ENCODE data around the gene POLR2E.

Gene POLR2E

DNA sequence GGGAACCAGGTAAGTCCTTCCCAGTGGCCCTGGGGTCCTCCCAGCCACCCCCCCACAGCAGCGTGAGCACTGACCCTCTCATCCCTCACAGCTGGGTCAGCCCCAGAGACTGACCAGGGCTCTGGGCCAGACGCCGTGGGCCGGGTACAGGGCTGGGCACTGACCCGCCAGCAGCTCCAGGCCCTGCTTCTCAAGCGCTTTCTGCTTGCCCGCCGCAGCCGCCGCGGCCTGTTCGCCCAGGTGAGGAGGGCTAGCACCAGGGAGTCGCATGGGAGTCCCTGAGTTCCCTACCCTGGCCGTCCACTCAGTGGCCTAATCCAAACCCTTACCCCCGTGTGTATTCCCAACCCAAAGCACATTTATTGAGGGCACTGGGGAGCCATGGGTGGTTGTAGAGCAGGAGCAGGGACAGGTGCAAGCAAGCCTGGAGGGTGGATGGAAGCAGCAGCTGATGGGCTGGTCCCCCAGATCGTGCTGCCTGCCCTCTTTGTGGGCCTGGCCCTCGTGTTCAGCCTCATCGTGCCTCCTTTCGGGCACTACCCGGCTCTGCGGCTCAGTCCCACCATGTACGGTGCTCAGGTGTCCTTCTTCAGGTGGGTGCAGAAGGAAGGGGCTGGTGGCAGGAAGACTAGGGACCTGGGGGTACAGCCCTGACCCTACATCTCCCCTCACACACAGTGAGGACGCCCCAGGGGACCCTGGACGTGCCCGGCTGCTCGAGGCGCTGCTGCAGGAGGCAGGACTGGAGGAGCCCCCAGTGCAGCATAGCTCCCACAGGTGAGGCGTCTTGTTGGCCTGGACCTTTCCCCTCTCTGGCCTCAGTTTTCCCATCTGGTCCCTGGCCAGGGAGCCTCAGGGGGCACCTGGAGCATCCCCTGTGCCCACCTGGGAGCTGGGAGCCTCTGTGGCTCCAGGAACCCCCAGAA, 40.8 kb downstream of the POLR2E start:
- no peaks in the 10 kb centered on the region; the same call in 1 of the 2 replicates for H3K36me3 ChIP-seq (ENCODE audit: low read depth)
- H3K4me1 ChIP-seq (ENCODE audit: insufficient read depth, poor library complexity, severe bottlenecking): no peaks in the 10 kb centered on the region
- no peaks in the 10 kb centered on the region for H3K27me3 ChIP-seq (ENCODE audit: insufficient read depth, poor library complexity, severe bottlenecking)
- TF ChIP-seq, protein P1, sequence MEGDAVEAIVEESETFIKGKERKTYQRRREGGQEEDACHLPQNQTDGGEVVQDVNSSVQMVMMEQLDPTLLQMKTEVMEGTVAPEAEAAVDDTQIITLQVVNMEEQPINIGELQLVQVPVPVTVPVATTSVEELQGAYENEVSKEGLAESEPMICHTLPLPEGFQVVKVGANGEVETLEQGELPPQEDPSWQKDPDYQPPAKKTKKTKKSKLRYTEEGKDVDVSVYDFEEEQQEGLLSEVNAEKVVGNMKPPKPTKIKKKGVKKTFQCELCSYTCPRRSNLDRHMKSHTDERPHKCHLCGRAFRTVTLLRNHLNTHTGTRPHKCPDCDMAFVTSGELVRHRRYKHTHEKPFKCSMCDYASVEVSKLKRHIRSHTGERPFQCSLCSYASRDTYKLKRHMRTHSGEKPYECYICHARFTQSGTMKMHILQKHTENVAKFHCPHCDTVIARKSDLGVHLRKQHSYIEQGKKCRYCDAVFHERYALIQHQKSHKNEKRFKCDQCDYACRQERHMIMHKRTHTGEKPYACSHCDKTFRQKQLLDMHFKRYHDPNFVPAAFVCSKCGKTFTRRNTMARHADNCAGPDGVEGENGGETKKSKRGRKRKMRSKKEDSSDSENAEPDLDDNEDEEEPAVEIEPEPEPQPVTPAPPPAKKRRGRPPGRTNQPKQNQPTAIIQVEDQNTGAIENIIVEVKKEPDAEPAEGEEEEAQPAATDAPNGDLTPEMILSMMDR (IDR thresholded peaks at IDR 0.05; ENCODE audit: poor library complexity, severe bottlenecking): no peak
- no peaks in the 10 kb centered on the region for H3K9me3 ChIP-seq (ENCODE audit: severe bottlenecking)
- DNase-seq (ENCODE audit: low spot score) (no peak), ATAC-seq (ENCODE audit: low read depth) (no peak)
- H3K27ac ChIP-seq (ENCODE audit: poor library complexity, severe bottlenecking): no peak overlapping the region
- H3K4me3 ChIP-seq (ENCODE audit: severe bottlenecking): no peak overlapping the region

DNA sequence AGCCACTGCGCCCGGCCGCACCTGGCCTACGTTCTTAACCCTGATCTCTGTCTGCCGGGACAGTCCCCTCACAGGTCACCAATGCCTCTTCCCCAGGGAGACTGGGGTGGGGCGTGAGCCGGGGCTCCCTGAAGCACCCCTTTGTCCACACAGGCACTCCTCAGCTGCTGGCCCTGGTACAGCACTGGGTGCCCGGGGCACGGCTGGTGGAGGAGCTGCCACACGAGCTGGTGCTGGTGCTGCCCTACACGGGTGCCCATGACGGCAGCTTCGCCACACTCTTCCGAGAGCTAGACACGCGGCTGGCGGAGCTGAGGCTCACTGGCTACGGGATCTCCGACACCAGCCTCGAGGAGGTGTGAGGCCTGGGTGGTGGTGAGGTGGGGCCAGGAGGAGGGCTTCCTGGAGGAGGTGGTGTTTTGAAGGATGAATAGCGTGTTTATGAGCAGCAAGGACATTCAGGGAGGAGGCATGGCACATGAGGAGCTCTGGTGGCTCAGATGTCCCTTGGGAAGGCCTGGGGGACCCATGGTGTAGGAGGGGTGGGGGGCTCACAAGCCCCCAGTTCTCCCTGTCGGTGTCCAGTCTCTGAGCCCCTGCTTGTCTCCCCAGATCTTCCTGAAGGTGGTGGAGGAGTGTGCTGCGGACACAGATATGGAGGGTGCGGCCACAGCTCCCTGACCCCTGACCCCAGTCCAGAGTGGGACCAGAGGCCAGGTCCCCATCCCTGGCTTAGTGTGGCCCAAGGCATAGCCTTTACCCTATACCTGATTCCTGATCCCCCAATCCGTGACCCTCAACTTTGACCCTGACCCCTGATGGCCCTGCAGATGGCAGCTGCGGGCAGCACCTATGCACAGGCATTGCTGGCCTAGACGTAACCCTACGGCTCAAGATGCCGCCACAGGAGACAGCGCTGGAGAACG, 41.7 kb downstream of the POLR2E start:
- TF ChIP-seq, protein P1 (IDR thresholded peaks at IDR 0.05; ENCODE audit: poor library complexity, severe bottlenecking): no peak
- Histone ChIP-seq H3K9me3 (ENCODE audit: severe bottlenecking) (no peaks in the 10 kb centered on the region), H3K27me3 (ENCODE audit: insufficient read depth, poor library complexity, severe bottlenecking) (no peaks in the 10 kb centered on the region), H3K4me1 (ENCODE audit: insufficient read depth, poor library complexity, severe bottlenecking) (no peaks in the 10 kb centered on the region), H3K36me3 (ENCODE audit: low read depth) (no peaks in the 10 kb centered on the region), H3K27ac (ENCODE audit: poor library complexity, severe bottlenecking) (no peak overlapping the region), H3K4me3 (ENCODE audit: severe bottlenecking) (no peak overlapping the region)
- DNase-seq (ENCODE audit: low spot score): no peak
- no peak for ATAC-seq (ENCODE audit: low read depth)

DNA sequence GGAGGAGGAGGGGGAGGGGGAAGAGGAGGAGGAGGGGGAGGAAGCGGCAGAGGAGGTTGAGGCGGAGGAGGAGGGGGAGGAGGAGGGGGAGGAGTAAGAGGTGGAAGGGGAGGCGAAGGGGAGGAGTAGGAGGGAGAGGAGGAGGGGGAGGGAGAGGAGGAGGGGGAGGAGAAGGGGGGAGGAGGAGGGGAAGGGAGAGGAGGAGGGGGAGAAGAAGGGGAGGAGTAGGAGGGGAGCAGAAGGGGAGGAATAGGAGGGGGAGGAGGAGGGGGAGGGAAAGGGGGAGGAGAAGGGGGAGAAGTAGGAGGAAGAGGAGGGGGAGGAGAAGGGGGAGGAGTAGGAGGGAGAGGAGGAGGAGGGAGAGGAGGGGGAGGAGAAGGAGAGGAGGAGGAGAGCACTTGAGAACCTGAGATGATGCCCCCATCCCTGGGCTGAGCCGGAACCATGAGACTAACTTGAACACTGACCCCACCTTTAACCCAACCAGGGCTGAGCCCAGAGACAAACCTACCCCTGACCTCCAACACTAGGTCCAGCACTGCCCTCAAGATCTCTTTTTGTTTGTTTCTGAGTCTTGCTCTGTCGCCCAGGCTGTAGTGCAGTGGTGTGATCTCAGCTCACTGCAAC, 42.7 kb downstream of the POLR2E start:
- TF ChIP-seq, protein P1 (IDR thresholded peaks at IDR 0.05; ENCODE audit: poor library complexity, severe bottlenecking): no peak
- no peaks in the 10 kb centered on the region for H3K36me3 ChIP-seq (ENCODE audit: low read depth)
- ATAC-seq (ENCODE audit: low read depth): peak; percentile 21; the same call in 1 of the 3 replicates

DNA sequence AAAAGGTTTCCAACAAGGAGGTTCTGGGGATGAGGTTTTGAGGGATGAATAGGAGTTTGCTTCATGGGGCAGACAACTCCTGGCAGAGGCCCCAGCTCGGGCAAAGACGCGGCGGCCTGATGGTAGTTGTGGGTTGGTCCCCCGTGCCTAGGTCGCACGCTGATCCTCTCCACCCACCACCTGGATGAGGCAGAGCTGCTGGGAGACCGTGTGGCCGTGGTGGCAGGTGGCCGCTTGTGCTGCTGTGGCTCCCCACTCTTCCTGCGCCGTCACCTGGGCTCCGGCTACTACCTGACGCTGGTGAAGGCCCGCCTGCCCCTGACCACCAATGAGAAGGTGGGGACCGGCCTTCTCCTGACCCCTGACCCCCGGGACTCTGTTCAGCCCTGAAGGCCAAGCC, 43.4 kb downstream of the POLR2E start:
- Histone ChIP-seq H3K27ac (ENCODE audit: poor library complexity, severe bottlenecking) (no peak overlapping the region), H3K27me3 (ENCODE audit: insufficient read depth, poor library complexity, severe bottlenecking) (no peaks in the 10 kb centered on the region), H3K4me1 (ENCODE audit: insufficient read depth, poor library complexity, severe bottlenecking) (no peaks in the 10 kb centered on the region), H3K9me3 (ENCODE audit: severe bottlenecking) (no peaks in the 10 kb centered on the region), H3K36me3 (ENCODE audit: low read depth) (no peaks in the 10 kb centered on the region), H3K4me3 (ENCODE audit: severe bottlenecking) (no peak overlapping the region)
- ATAC-seq (ENCODE audit: low read depth) (no peak), DNase-seq (ENCODE audit: low spot score) (no peak)
- TF ChIP-seq, protein P1 (IDR thresholded peaks at IDR 0.05; ENCODE audit: poor library complexity, severe bottlenecking): no peak

More for the DNA sequence above, 42.7 kb downstream of the POLR2E start:
- no peaks in the 10 kb centered on the region for H3K4me1 ChIP-seq (ENCODE audit: insufficient read depth, poor library complexity, severe bottlenecking)
- H3K27me3 ChIP-seq (ENCODE audit: insufficient read depth, poor library complexity, severe bottlenecking): no peaks in the 10 kb centered on the region
- no peak overlapping the region for H3K4me3 ChIP-seq (ENCODE audit: severe bottlenecking)
- H3K27ac ChIP-seq (ENCODE audit: poor library complexity, severe bottlenecking): no peak overlapping the region
- DNase-seq (ENCODE audit: low spot score): no peak
- H3K9me3 ChIP-seq (ENCODE audit: severe bottlenecking): no peaks in the 10 kb centered on the region
